Smooth muscle cell (in vitro differentiated cells): ENCODE data around the gene NOS1. TPM values are rescaled to one million over a fixed set of nuclear protein-coding genes. Genes with fewer than 3 reads are reported as not detected.
A peak's percentile ranks its signal among the peaks of the same experiment; 100 is the strongest.

Experiments
- DNase-seq: peaks from one replicate; lab custom pipeline; 2025; ENCODE audit not compliant: unreplicated experiment; lab: John Stamatoyannopoulos, UW
- H2AFZ ChIP-seq: fragments of 200-600 bp; sonication (generic); 2 replicates; pipeline ENCODE4 v1.6.0; 2016; ENCODE audit warnings: antibody characterized with exemption, low read depth, mild to moderate bottlenecking
- H3F3A ChIP-seq: fragments of 200-600 bp; sonication (generic); 2 replicates; pipeline ENCODE4 v1.6.0; 2017; ENCODE audit warnings: antibody characterized with exemption, low read depth
- H3K27ac ChIP-seq: fragments of 200-600 bp; sonication (generic); 2 replicates; pipeline ENCODE4 v1.5.1; 2016; ENCODE audit warnings: low read depth, mild to moderate bottlenecking
- H3K27me3 ChIP-seq: fragments of 200-600 bp; sonication (generic); 2 replicates; pipeline ENCODE4 v1.6.1; 2016; ENCODE audit warnings: low read depth, mild to moderate bottlenecking
- H3K36me3 ChIP-seq: fragments of 200-600 bp; sonication (generic); 2 replicates; pipeline ENCODE4 v1.5.1; 2016; ENCODE audit warnings: low read depth
- H3K4me1 ChIP-seq: fragments of 200-600 bp; sonication (generic); 2 replicates; pipeline ENCODE4 v1.5.1; 2016; ENCODE audit warnings: low read depth
- H3K4me2 ChIP-seq: fragments of 200-600 bp; sonication (generic); 2 replicates; pipeline ENCODE4 v1.6.0; 2016; ENCODE audit warnings: mild to moderate bottlenecking
- H3K4me3 ChIP-seq: fragments of 200-600 bp; sonication (generic); 2 replicates; pipeline ENCODE4 v1.5.1; 2016; ENCODE audit warnings: mild to moderate bottlenecking
- H3K79me2 ChIP-seq: fragments of 200-600 bp; sonication (generic); 2 replicates; pipeline ENCODE4 v1.6.0; 2016; ENCODE audit warnings: low read depth, mild to moderate bottlenecking
- H3K9ac ChIP-seq: fragments of 200-600 bp; sonication (generic); 2 replicates; pipeline ENCODE4 v1.6.0; 2016; ENCODE audit warnings: low read depth
- H3K9me3 ChIP-seq: fragments of 200-600 bp; sonication (generic); replicated peaks from 2 replicates; pipeline ENCODE4 v1.5.1; 2016; ENCODE audit warnings: low read depth
- H4K20me1 ChIP-seq: fragments of 200-600 bp; sonication (generic); 2 replicates; pipeline ENCODE4 v1.6.0; 2016; ENCODE audit warnings: low read depth
- WGBS: methylation state at CpG from one replicate; pipeline ENCODE4 v1.1.7; 2016; ENCODE audit warnings: low lambda C conversion rate; 5-methylcytosine and 5-hydroxymethylcytosine counted together
- polyA plus RNA-seq: library from polyadenylated mRNA; unstranded; fragments of >200 nt; fragmentation: Nextera tagmentation; extraction: Ambion mirVana; gene quantifications from 2 replicates; pipeline ENCODE4 v1.2.1, GENCODE V29; 2016
- total RNA-seq: library from RNA; depleted of rRNA; stranded (reverse); fragments of >200 nt; gene quantifications from 2 replicates; pipeline ENCODE4 v1.2.3, GENCODE V29; 2014
- TF ChIP-seq, protein P1 (sequence below): fragments of 200-600 bp; sonication (generic); IDR thresholded peaks from 2 replicates; pipeline ENCODE4 v1.5.1; 2017; ENCODE audit warnings: borderline replicate concordance, mild to moderate bottlenecking, antibody characterized with exemption; ENCODE audit not compliant: insufficient read depth, poor library complexity, severe bottlenecking

NOS1 gene
- total and polyA plus RNA-seq, 2 experiments from 2014 or later = 0.09 TPM; not detected in 1

DNA sequence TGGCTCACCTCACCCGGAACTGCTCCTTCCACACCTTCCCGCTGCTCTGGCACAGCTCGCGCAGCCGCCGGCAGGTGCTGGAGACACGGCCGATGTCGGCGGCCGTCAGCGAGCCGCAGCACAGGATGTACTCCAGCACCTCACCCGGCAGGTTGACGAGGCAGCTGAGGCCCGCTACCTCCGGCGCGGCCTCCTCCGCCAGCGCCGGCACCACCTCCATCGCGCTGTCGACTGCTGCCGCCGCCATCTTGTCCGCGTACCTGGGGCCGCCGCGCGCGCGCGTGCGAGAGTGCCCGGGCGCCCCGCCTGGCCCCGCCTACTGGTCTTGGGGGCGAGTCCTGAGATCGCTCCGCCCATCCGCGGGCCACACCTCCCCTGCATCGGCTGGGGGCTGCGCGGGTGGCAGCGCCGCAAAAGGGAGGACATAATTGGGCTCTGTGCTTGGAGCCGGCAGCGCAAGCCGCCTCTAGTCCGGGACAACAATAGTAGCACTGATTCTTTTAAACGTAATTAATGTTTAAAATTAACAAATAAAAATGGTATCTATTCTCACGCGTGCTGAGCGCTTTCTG is 171.1 kb downstream of the NOS1 start, which contains the start of gene FBXO21:
Gene FBXO21 (minus strand): TSS at position 261 of the 572 bp plus-strand sequence. CDS start 14 bp downstream, at position 247.
- Histone ChIP-seq H4K20me1 (peaks cover 24% of the 10 kb centered on the region), H3K9ac (peak within 1 kb of the TSS; percentile 55), H3K9me3 (no peaks in the 10 kb centered on the region), H3K4me3 (peak within 1 kb of the TSS; percentile 95), H3K4me1 (peaks cover 6% of the 10 kb centered on the region), H3K27ac (peak within 1 kb of the TSS; percentile 41), H3K36me3 (peaks cover 2% of the 10 kb centered on the region), H3K4me2 (peak within 1 kb of the TSS; percentile 92), H2AFZ (peak within 1 kb of the TSS; percentile 87), H3F3A (no peaks in the 10 kb centered on the region), H3K79me2 (peaks cover 21% of the 10 kb centered on the region), H3K27me3 (no peaks in the 10 kb centered on the region)
- WGBS = 2% methylated on average over 59 of the region's 59 CpGs
- TF ChIP-seq, protein P1, sequence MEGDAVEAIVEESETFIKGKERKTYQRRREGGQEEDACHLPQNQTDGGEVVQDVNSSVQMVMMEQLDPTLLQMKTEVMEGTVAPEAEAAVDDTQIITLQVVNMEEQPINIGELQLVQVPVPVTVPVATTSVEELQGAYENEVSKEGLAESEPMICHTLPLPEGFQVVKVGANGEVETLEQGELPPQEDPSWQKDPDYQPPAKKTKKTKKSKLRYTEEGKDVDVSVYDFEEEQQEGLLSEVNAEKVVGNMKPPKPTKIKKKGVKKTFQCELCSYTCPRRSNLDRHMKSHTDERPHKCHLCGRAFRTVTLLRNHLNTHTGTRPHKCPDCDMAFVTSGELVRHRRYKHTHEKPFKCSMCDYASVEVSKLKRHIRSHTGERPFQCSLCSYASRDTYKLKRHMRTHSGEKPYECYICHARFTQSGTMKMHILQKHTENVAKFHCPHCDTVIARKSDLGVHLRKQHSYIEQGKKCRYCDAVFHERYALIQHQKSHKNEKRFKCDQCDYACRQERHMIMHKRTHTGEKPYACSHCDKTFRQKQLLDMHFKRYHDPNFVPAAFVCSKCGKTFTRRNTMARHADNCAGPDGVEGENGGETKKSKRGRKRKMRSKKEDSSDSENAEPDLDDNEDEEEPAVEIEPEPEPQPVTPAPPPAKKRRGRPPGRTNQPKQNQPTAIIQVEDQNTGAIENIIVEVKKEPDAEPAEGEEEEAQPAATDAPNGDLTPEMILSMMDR = no peak
- DNase-seq = peak; percentile 63

DNA sequence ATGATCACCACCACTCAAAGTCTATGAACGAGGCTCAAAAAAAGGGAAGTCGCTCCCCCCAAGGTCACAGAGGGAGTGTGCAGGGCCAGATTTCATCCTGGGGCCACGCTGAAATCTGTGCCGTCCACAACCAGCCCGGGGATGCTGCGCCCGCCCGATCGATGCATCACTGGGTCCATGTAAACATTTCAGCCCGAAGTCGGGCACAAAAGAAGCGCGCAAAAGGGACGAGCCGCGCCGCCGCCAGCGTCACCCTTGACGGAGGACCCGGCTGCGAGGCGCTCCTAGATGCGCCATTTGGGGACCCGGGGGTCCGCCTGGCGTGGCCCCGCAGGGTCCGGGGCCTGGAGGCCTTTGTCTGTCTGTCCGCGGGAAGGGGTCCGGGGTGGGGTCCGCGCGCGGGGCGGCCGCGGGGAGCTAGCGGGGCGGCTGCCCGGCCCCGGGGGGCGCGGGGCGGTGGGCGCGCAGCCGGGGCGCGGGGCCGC is 171.7 kb downstream of the NOS1 start:
- no peaks in the 10 kb centered on the region for H3F3A ChIP-seq
- H3K27ac ChIP-seq = peak overlapping the region; percentile 41
- H3K4me2 ChIP-seq = peak overlapping the region; percentile 92
- H3K79me2 ChIP-seq = peaks cover 21% of the 10 kb centered on the region
- H3K4me3 ChIP-seq = peak overlapping the region; percentile 95
- H2AFZ ChIP-seq = peak overlapping the region; percentile 87
- H3K4me1 ChIP-seq = peaks cover 6% of the 10 kb centered on the region
- peaks cover 4% of the 10 kb centered on the region for H3K36me3 ChIP-seq
- H3K9ac ChIP-seq = peak overlapping the region; percentile 55
- under 1% methylated on average over 51 of the region's 52 CpGs for WGBS
- H4K20me1 ChIP-seq = peaks cover 24% of the 10 kb centered on the region
- no peaks in the 10 kb centered on the region for H3K9me3 ChIP-seq
- peak; percentile 11 for DNase-seq
- H3K27me3 ChIP-seq = no peaks in the 10 kb centered on the region
- TF ChIP-seq, protein P1 = no peak

DNA sequence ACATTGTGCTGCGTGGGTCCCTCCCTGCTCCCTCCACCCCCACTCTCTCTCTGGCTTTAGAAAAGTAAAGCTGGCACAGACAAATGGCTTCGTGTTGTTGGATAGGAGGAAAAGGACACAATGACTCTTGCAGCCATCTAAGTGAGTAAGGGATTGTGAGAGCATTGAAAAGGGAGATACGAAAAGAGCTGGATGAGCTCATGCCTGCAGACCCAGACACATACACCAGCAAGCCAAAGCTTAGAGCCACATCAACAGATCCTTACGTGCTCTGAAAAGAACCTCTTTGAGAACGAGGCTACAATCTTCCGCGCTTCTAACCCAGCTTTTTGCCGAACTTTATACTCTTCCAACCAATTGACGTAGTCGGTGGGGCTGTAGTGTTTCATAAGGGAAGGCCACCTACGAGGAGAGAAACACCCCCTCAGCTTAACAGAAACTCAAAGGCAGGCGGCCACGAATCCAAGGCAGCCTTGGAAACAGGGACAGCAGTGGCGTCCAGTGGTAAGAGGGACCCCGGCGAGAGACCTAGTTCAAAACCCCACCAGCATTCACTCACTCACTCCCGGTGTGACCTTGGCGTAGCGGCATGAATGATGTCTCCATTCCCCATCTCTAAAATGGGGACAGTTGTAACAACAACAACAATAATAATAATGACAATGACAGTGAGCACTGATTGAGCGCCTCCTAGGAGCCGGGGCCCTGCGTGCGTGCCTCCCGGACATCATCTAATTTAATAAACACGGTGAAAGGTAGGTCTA is 172.3 kb downstream of the NOS1 start:
- H3K9me3 ChIP-seq = no peaks in the 10 kb centered on the region
- H2AFZ ChIP-seq = peak overlapping the region; percentile 10
- peaks cover 24% of the 10 kb centered on the region for H4K20me1 ChIP-seq
- peak overlapping the region; percentile 55 for H3K9ac ChIP-seq
- H3K4me3 ChIP-seq = peak overlapping the region; percentile 95
- TF ChIP-seq, protein P1 = no peak
- H3K36me3 ChIP-seq = peaks cover 4% of the 10 kb centered on the region
- no peak for DNase-seq
- H3K79me2 ChIP-seq = peaks cover 21% of the 10 kb centered on the region
- H3K27ac ChIP-seq = peak overlapping the region; percentile 41
- peaks cover 6% of the 10 kb centered on the region for H3K4me1 ChIP-seq
- peak overlapping the region; percentile 92 for H3K4me2 ChIP-seq
- H3K27me3 ChIP-seq = no peaks in the 10 kb centered on the region
- 10% methylated on average over 25 of the region's 25 CpGs for WGBS
- no peaks in the 10 kb centered on the region for H3F3A ChIP-seq
